Choroid plexus epithelial cell (primary cell): ENCODE data around the gene AP1G2.

Experiments used
- DNase-seq: peaks from one replicate; pipeline ENCODE4 v3.0.0-alpha.2; 2010; ENCODE audit warnings: low read depth
- H3K4me3 ChIP-seq: 2 replicates; pipeline ENCODE4 v1.5.1; 2011; ENCODE audit warnings: low read depth, mild to moderate bottlenecking, control low read depth, low read length, moderate library complexity
- TF ChIP-seq, protein P1 (sequence below): conservative IDR thresholded peaks from 2 replicates; pipeline ENCODE4 v1.5.1; 2011; ENCODE audit warnings: low read depth, mild to moderate bottlenecking, control low read depth, inconsistent platforms, low read length, moderate library complexity

AP1G2 gene

DNA sequence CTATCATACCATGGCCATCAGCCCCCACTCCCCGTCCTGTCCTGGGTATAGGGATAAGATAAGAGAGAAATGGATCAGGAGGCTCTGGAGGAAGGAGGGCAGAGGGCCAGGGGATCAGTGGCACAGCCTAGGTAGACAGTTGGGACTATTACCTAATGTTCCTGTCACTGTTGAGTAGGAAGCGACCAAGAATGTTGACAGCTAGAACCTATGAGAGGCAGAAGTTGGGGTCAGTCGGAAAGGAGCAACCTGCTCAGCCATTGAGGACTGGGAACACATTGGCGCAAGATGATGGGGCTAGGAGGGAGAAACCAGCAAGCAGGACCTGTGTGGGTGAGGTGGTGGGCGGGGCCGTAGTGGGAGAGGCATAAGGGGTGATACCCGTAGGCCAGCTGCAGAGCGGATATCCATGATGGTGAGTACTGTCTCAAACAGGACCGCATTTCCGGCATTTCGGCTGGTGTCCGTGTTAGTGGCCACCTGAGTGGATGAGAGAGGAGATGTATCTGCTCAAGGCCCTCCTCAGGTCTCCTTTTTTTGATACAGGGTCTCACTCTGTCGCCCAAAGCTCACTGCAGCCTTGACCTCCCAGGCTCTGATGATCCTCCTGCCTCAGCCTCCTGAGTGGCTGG lies 3.3 kb downstream of the AP1G2 start:
- no peak overlapping the region for H3K4me3 ChIP-seq
- TF ChIP-seq, protein P1, sequence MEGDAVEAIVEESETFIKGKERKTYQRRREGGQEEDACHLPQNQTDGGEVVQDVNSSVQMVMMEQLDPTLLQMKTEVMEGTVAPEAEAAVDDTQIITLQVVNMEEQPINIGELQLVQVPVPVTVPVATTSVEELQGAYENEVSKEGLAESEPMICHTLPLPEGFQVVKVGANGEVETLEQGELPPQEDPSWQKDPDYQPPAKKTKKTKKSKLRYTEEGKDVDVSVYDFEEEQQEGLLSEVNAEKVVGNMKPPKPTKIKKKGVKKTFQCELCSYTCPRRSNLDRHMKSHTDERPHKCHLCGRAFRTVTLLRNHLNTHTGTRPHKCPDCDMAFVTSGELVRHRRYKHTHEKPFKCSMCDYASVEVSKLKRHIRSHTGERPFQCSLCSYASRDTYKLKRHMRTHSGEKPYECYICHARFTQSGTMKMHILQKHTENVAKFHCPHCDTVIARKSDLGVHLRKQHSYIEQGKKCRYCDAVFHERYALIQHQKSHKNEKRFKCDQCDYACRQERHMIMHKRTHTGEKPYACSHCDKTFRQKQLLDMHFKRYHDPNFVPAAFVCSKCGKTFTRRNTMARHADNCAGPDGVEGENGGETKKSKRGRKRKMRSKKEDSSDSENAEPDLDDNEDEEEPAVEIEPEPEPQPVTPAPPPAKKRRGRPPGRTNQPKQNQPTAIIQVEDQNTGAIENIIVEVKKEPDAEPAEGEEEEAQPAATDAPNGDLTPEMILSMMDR = no peak
- no peak for DNase-seq

DNA sequence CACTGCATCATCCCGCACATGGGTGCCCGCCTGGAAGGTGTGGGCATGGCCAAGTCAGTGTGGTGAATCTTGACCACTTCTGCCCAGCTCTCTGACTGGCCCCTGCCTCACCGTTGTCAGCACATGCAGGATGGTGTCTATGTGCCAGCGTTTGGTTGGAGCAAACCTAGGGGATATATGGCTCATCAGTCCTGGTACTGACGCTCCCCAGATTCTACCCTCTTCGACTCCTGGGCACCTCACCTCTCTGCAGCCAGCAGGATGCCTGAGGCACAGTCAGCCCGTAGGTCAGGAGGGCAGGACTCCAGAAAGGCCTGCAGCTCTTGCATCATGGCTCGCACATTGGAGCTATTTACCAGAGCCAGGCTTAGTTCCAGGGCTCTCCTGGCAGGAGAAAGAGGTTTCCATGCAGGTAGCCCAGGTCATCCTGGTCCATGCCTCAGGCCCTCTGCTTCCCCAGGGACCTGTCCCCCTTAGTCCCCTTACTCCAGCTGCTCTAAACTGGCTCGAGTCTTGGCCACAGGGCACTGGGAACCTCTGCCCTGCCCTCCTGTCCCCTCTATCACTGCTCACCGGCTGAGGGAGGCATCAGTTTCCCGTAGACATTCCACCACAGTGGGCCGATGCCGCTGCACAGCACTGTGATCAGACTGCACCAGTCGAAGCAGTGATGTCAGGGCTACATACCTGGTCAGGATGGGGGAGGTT lies 4.0 kb downstream of the AP1G2 start:
- TF ChIP-seq, protein P1 = no peak
- no peak for DNase-seq
- H3K4me3 ChIP-seq = no peak overlapping the region

DNA sequence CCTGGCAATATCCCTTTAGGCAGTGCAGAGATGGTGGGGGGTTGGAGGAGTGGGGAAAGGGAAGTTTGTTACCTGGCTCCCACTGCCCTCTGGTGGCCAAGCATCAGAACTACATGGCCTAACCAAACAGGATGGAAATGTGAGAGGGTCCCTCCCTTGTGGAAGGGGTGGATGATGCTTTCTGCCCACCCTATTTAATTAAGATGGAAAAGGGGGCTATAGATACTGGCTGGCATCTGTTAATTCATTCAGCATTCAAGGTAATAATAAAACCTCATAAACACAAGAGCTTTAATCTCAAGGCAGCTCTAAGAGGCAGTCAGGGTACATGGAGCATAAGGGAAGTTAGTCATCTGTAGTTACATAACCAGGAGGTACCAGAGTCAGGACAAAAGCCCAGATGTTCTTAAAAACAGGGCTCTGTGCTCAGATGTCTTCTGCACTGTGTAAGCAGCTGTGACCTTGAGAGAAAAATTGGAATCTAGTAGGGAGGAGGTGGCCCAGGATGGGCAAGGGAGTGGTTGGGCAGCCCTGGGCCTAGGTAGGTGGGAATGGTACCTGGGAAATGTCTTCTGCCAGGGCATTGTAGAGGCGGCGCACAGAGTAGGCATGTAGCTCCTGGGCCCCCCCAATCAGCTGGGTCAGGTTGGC lies 4.6 kb downstream of the AP1G2 start:
- peak; percentile 67 for DNase-seq
- H3K4me3 ChIP-seq = no peak overlapping the region
- TF ChIP-seq, protein P1 = peak; percentile 93

DNA sequence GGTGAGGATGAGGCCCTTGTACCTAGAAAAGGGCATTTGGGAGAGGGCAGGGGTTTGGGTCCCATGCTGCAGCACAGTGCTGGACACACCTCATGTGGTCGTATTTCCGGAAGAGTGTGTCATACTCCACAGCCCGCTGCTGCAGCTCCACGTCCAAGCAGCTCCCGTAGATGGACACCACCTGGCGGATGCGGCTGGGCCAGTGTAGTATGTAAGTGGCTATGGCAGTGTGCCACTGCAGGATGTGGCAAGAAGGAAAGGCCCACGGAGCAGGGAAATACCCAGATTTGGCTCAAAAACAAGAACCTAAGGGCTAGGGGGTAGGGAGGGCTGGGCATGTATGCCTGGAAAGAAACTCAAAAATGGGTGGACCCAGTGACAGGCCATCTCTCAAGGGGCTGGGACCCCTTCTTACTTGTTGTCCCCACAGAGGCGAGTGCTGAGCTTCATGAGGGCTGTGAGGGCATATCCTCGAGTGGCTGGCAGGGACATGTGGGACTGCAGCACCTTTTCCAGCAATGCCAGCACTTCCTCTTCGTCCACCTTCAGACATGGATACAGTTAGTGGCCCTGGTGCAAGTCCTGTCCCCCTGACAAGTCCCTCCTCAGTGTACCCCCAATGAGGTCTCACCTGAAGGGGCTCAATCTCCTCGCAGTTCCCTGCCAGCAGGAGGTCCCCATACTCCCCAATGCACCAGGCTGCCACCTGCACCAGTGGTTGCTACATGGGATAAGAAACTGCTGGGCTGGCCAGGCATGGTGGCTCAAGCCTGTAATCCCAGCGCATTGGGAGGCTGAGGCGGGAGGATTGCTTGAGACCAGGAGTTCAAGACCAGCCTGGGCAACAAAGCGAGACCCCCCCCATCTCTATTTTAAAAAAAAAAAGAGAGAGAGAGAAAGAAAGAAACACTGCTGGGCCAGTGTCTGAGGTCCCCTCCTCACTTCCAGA lies 5.4 kb downstream of the AP1G2 start:
- TF ChIP-seq, protein P1 = no peak
- H3K4me3 ChIP-seq = no peak overlapping the region
- DNase-seq = no peak

DNA sequence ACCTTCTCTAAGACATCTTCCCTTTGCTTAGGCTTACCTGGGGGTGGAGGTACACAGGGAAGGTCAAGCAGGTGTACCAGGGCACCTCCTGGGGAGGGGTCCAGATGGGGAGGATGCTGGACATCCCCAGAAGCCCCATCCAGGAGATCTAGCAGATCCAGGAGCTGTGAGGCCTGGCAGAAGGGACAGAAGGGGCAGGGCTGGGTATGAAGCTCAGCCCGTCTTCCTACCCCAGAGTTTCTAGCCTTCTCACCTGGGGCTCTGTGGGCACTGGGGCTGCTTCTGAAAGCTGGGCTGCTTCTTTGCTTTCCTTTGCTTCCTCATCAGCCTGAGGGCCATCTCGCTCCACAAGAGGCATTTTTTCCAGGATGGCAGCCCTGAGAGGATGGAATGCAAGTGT lies 6.3 kb downstream of the AP1G2 start:
- DNase-seq = no peak
- TF ChIP-seq, protein P1 = no peak

DNA sequence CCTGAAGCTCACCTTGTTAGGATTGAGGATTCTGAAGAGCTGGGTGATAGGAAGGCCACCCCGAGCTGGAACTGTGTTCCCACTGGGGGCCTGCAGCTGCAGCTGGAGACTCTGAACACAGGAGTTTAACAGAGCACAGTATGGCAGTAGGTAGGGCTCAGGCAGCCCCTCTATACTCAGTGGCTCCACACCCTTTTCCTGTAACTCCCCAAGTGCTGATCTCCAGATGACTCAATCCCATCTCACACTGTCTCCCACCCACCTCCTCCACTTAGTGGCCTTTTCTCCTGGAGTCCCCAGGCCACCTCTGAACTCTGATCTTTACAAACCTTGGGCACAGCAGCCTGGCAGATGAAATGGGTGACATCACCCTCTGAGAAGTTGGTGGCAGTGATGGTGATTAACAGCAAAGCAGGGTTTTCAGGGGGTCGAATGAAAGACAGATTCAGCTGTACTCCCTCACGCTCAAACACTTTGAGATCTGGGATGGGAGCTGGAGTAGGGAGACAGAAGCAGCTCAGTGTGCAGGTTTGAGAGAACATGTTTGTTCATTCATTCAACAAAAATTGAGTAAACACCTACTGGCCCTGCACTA lies 7.6 kb downstream of the AP1G2 start:
- TF ChIP-seq, protein P1 = no peak
- DNase-seq = no peak
- H3K4me3 ChIP-seq = no peak overlapping the region

More for the DNA sequence above, 6.3 kb downstream of the AP1G2 start:
- H3K4me3 ChIP-seq = no peak overlapping the region
